Fibroblast of peridontal ligament (primary cell): ENCODE results near the gene ZBTB3.
A peak's percentile ranks its signal among the peaks of the same experiment; 100 is the strongest.
"Not testable (repeated sequence)": the region's sequence is repeated elsewhere in the genome, so short reads cannot be mapped to it uniquely, and the experiment has no call there.

ENCODE experiments used
- DNase-seq: peaks from one replicate; pipeline ENCODE4 v3.0.0-alpha.2; 2010; ENCODE audit errors: extremely low read depth

ZBTB3 gene

GRCh38 chr11:62757846-62758788 lies 4.2 kb upstream of the ZBTB3 start:
- no peak for DNase-seq

GRCh38 chr11:62755086-62755615 lies 1.2 kb upstream of the ZBTB3 start:
- no peak for DNase-seq

- no peak for DNase-seq
Measured at GRCh38 chr11:62752994-62753735, 795 bp downstream of the ZBTB3 start.

- DNase-seq = no peak
Measured at GRCh38 chr11:62752177-62752785, 1.7 kb downstream of the ZBTB3 start.

- DNase-seq = not testable (repeated sequence)
Measured at GRCh38 chr11:62749931-62750330, 4.0 kb downstream of the ZBTB3 start.

GRCh38 chr11:62747475-62748160 lies 6.3 kb downstream of the ZBTB3 start:
- DNase-seq = no peak

- DNase-seq = no peak
Measured at GRCh38 chr11:62737196-62737595, 16.8 kb downstream of the ZBTB3 start.

- DNase-seq = peak; percentile 54
Measured at GRCh38 chr11:62732830-62733229, 21.1 kb downstream of the ZBTB3 start.

- not testable (repeated sequence) for DNase-seq
Measured at GRCh38 chr11:62730076-62730475, 23.9 kb downstream of the ZBTB3 start.

- peak; percentile 79 for DNase-seq
Measured at GRCh38 chr11:62728171-62728988, 25.6 kb downstream of the ZBTB3 start, which contains the start of gene TTC9C. Gene TTC9C (plus strand): TSS chr11:62728486. CDS start chr11:62728849, 363 bp downstream.

GRCh38 chr11:62727872-62728170 lies 26.1 kb downstream of the ZBTB3 start:
- peak; percentile 99 for DNase-seq

- DNase-seq = peak; percentile 99
Measured at GRCh38 chr11:62727165-62727871, 26.6 kb downstream of the ZBTB3 start, which contains the start of gene HNRNPUL2. Gene HNRNPUL2 (minus strand): TSS chr11:62727457. CDS start chr11:62727156, 301 bp downstream.

- DNase-seq = no peak
Measured at GRCh38 chr11:62726915-62727164, 27.1 kb downstream of the ZBTB3 start.

GRCh38 chr11:62726156-62726914 lies 27.6 kb downstream of the ZBTB3 start:
- no peak for DNase-seq

- DNase-seq = no peak
Measured at GRCh38 chr11:62725646-62726045, 28.3 kb downstream of the ZBTB3 start.

- DNase-seq = no peak
Measured at GRCh38 chr11:62724171-62724570, 29.8 kb downstream of the ZBTB3 start.

GRCh38 chr11:62721994-62722393 lies 32.0 kb downstream of the ZBTB3 start:
- no peak for DNase-seq

- no peak for DNase-seq
Measured at GRCh38 chr11:62719302-62719978, 34.5 kb downstream of the ZBTB3 start.

- DNase-seq = no peak
Measured at GRCh38 chr11:62716816-62717215, 37.1 kb downstream of the ZBTB3 start.
